DMS 273 treated with DMSO at 0.1 percent for 48 hours (cell line): Measurements from ENCODE around the gene MYH14.

Source experiments
- DNase-seq: peaks from one replicate; lab custom pipeline; 2025; lab: John Stamatoyannopoulos, UW

Gene MYH14

DNA sequence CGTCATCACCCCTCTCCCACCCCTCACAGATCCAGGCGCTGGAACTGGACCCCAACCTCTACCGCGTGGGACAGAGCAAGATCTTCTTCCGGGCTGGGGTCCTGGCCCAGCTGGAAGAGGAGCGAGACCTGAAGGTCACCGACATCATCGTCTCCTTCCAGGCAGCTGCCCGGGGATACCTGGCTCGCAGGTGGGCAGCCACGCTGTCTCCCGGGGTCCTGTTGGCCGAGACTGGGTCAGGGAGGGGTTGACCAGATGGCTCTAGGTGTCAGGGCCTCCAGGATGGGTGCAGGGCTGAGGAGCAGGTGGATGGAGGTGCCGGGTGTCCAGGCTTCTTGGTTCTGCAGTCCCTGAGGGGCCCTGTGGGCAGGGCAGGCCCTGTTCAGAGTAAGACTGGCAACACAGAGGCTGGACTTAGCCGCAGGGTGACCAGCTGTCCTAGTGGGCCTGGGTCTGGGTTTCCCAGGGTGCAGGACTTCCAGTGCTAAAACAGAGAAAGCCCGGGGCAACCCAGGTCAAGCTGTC is 58.1 kb downstream of the MYH14 start:
- no peak for DNase-seq

DNA sequence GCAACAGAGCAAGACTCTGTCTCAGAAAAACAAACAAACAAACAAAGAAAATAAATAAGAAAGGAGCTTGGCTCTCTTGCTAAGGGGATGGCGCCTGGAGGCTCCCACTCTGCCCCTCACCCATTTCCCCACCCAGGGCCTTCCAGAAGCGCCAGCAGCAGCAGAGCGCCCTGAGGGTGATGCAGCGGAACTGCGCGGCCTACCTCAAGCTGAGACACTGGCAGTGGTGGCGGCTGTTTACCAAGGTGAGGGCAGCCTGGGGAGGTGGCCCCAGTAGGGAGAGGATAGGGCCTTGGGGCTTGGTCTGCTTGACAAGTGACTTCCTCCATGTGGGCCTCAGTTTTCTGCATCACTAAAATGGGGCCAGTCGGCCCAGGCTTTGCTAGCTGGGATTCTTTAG is 59.8 kb downstream of the MYH14 start:
- no peak for DNase-seq

DNA sequence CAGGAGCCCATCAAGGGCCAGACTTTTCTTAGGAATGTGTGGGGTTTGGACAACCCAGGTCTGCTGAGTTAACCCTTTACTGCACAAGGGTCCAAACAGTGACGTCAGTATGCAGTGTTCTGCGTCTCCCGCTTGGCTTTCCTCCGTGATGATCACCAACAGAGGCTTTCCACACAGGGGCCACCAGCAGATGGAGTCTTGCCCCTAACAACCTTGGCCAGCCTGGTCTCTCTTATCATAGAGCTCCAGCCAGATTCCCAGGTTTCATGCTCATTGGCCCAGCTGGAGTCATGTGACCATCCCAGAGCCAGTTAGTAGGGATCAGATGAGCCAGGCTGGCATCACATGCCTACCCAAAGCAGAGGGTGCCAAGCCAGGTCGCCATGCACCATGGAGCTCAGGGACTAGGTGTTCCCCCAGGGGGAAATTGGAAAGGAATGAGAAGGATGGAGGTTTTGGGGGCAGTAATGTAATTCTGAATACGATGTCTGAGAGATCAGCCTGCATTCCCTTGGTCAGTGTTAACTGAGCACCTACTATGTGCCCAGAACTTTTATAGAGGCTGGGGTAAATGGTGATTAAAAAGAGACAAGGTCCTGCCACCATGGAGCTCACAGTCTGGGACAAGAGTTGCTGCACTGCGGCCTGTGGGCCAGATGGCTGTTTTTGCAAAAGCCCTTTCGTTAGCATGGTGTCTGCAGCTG is 61.2 kb downstream of the MYH14 start:
- DNase-seq: no peak

DNA sequence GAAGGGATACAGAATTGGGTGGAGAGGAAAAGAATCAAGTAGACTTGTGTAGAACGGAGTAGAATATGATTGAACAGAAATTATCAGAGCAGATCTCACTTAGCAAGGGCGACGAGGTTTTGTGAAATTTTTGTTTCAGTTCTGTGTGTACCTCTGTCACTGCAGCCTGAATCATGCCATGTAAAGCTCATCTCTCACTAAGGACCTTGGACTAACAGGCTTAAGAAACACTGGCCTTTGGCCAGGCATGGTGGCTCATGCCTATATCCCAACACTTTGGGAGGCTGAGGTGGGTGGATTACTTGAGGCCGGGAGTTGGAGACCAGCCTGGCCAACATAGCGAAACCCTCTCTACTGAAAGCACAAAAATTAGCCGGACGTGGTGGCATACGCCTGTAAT is 62.6 kb downstream of the MYH14 start:
- DNase-seq: no peak

DNA sequence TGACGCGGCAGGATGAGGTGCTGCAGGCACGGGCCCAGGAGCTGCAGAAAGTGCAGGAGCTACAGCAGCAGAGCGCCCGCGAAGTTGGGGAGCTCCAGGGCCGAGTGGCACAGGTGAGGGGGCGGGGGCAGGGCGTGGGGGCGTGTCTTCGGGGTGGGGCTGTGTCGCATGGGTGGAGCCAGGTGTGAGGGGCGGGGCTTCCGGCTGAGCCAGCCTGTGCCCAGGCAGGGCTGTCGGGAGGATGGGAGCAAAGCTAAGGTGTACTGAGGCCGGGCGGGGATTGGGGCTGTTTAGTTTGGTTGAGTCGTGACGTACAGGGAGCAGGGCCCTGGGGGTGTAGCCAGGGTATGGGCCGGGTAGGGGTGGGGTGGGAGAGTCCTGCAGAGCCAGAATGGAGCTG is 63.5 kb downstream of the MYH14 start:
- no peak for DNase-seq

DNA sequence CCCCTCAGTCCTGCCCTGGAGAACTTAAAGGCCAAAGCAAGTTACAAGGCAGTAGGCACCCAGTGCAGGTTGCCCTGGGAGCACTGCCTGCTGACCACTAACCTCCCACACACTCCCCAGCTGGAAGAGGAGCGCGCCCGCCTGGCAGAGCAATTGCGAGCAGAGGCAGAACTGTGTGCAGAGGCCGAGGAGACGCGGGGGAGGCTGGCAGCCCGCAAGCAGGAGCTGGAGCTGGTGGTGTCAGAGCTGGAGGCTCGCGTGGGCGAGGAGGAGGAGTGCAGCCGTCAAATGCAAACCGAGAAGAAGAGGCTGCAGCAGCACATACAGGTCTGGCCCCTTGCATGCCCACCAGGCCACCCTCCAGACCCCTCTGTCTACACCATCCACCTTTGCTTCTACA is 64.6 kb downstream of the MYH14 start:
- no peak for DNase-seq

DNA sequence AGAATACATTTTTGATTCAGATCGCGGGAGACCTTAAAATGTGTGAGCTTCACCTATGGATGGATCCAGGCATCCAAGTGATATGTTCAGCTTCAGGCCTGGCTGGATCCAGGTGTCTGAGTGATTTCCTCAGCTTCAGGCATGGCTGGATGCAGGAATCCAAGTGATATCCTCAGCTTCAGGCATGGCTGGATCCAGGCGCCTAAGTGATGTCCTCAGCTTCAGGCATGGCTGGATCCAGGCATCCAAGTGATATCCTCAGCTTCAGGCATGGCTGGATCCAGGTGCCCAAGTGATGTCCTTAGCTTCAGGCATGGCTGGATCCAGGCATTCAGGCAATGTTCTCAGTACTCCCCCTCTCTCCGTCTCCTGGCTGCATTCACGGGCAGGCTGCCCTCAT is 65.1 kb downstream of the MYH14 start:
- DNase-seq: no peak

DNA sequence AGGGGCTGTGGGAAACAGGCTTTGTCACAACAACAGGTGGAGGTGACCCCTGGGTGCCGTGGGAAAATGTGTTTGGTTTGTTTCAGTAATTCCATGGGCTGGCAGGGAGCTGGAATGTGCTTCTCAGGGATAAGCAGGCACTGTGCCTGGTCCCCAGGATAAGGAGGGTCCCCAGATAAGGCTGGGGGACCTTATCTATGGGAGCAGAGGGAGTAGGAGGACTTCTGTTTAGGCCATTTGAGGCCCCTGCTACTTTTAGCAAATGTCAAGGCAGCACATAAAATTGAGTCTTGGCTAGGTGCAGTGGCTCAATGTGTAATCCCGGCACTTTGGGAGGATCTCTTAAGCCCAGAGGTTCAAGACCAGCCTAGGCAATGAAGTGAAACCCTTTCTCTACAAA is 66.2 kb downstream of the MYH14 start:
- no peak for DNase-seq

DNA sequence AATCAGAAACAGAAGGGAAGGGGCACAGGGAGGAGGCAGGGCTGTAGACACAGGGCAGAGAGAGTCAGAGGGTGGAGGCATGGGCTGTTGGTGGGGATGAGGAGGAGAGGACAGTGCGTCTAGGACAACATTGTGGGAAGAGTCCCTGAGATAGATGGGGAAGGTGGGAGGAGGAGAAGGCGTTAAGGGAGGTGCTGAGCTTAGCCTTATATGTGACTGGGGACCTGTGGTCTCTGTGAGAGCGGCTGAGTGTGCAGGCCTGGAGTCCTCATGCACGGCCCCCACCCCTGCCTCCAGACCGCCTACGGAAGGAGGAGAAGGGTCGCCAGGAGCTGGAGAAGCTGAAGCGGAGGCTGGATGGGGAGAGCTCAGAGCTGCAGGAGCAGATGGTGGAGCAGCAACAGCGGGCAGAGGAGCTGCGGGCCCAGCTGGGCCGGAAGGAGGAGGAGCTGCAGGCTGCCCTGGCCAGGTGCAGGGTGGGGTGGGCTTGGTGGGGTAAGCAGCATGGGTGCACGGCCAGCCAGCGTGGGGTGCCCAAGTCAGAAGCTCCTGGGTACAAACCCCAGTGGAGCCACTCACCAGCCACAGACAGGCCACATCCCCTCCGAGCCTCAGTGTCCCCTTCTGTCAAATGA is 69.0 kb downstream of the MYH14 start:
- DNase-seq: no peak

DNA sequence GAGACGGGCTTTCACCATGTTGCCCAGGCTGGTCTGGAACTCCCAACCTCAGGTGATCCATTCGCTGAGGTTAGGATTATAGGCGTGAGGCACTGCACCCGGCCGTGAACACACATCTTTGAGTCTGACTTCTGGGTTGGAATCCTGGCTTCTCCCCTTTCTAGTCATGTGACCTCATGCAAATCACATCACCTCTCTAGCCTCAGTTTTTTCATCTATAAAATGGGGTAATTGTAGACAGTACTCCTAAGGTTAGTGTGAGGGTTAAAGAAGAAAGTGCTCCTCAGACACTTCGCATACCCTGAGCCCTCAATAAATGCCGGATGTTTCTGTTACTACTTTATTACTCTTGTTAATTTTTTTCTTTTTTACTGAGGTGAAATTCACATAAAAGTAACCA is 70.4 kb downstream of the MYH14 start:
- no peak for DNase-seq

DNA sequence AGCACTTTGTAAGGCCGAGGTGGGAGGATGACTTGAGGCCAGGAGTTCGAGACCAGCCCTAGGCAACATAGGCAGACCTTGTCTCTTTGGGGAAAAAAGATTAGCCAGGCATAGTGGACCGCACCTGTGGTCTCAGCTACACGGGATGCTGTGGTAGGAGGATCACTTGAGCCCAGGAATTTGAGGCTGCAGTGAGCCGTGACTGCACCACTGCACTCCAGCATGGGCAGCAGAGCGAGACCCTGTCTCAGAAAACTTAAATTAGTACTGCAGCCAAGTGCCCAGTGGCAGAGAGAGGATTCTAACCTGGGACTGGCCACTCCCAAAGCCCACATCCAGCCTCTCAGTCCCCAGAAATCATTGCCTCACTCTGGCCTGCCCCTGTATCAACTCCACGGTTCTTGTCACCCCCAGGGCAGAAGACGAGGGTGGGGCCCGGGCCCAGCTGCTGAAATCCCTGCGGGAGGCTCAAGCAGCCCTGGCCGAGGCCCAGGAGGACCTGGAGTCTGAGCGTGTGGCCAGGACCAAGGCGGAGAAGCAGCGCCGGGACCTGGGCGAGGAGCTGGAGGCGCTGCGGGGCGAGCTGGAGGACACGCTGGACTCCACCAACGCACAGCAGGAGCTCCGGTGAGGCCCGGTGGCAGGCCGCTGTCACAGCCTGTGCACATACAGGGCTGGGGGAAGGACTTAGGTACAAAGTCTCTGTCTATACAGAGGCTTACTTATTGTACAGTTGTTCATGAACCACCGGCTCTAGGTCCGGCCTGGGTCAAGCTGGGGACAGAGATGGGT is 72.4 kb downstream of the MYH14 start:
- DNase-seq: no peak

DNA sequence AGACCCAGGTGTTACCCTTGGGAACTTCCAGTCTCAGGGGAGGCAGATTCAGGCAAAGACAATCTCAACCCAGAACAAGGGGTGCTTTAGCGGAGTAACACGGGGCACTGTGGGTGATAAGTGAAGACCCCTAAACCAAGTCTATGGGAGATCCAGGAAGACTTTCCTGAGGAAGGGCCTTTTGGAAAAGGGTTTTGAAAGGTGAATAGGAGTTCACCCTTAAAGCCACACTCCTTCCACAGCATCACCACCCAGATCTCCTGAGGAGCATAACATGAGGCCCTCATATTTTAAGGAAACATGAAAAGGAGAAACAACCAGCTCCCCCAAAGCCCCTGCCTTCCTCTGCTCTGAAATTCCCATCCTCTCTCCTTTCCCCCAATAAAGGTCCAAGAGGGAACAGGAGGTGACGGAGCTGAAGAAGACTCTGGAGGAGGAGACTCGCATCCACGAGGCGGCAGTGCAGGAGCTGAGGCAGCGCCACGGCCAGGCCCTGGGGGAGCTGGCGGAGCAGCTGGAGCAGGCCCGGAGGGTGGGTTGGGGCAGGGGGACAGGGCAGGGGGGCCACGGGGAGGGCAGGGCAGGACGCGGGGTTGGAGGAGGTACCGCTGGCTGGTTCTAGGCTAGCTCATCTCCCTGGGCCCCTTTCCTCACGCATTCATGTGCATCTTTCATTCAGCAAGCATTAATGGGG is 73.1 kb downstream of the MYH14 start:
- DNase-seq: no peak

DNA sequence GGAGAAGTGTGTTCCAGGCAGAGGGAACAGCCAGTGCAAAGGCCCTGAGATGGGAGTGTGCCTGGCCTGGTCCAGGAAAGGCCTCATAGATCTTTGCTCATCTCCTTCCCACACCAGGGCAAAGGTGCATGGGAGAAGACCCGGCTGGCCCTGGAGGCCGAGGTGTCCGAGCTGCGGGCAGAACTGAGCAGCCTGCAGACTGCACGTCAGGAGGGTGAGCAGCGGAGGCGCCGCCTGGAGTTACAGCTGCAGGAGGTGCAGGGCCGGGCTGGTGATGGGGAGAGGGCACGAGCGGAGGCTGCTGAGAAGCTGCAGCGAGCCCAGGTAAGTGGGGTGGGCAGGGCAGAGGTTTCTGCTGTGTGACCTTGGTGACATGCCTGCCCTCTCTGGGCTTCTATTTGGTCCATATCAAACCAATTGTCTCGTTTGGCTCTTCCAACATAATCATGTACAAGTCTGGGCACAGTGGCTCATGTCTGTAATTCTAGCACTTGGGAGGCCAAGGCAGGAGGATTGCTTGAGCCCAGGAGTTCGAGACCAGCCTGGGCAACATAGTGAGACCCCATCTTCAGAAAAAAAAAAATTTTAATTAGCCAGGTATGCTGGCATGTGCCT is 74.7 kb downstream of the MYH14 start:
- DNase-seq: no peak

DNA sequence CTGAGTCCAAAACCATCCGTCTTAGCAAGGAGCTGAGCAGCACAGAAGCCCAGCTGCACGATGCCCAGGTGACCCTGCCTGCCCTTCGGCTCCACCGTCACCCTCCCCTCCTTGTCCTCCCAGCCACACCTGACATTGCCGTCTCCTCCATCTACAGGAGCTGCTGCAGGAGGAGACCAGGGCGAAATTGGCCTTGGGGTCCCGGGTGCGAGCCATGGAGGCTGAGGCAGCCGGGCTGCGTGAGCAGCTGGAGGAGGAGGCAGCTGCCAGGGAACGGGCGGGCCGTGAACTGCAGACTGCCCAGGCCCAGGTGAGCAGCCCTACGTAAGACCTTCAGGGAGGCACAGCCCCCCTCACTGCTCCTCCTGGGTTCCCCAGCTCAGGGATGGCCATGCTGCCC is 76.7 kb downstream of the MYH14 start:
- no peak for DNase-seq

DNA sequence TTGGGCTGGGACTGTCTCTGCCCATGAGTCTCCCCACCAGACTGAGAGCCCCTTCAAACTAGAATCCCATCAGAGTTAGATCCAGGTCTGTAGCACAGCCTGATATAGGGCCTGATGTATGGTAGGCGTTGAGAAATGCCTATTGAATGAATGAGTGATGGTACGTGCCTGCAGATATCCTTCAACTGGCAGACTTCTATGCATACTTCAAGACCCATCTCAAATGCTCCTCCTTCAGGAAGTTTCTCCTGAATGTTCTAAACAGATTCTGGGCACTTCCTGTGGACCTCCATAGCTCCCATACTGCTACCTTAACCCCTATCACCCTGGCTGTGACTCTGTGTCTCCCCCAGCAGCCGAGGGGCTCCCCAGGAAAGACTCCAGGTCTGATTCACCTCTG is 77.6 kb downstream of the MYH14 start:
- no peak for DNase-seq

DNA sequence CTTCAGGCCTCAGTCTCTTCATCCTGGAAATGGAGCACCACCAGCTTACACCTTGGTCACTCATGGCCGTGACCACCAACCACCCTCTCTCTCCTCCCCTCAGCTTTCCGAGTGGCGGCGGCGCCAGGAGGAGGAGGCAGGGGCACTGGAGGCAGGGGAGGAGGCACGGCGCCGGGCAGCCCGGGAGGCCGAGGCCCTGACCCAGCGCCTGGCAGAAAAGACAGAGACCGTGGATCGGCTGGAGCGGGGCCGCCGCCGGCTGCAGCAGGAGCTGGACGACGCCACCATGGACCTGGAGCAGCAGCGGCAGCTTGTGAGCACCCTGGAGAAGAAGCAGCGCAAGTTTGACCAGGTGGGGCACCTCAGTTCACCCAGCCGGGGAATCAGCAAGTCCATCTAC is 78.1 kb downstream of the MYH14 start:
- no peak for DNase-seq

DNA sequence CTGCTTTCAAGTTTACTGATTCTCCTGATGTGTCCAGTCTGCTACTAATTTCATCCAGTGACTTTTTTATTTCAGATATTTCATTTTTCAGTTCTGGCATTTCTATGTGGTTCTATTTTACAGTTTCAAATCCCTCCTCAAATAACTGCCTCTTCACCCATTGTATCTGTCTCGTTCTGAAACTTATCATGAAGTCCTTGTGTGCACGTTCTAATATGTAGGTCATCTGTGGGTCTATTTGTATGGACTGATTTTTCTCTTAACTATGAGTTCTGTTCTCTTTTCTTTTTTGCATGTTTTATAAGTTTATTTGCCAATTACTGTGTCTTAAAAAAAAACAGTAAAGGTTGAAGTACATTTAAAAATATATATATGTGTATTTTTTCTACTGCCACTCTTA is 82.4 kb downstream of the MYH14 start:
- DNase-seq: no peak

DNA sequence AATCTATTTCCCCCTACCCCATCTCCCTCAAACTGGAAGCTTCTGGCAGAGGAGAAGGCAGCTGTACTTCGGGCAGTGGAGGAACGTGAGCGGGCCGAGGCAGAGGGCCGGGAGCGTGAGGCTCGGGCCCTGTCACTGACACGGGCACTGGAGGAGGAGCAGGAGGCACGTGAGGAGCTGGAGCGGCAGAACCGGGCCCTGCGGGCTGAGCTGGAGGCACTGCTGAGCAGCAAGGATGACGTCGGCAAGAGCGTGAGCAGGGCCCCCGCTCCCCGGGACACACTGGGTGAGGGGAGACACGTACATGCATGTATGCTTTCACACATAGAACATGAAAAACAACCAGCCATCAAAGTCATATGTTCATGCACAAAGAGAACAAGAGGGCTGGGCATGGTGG is 83.0 kb downstream of the MYH14 start:
- DNase-seq: no peak

DNA sequence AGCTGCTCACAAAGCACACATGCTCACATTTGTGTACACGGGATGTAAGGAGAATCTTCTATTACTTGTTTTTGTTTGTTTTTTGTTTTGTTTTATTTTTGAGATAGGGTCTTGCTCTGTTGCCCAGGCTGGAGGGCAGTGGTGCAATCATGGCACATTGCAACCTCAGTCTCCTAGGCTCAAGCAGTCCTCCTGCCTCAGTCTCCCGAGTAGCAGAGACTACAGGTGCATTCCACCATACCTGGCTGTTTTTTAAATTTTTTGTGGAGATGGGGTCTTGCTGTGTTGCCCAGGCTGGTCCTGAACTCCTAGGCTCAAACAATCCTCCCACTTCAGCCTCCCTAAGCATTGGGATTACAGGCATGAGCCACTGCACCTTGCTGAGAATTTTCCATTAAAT is 83.9 kb downstream of the MYH14 start:
- no peak for DNase-seq

DNA sequence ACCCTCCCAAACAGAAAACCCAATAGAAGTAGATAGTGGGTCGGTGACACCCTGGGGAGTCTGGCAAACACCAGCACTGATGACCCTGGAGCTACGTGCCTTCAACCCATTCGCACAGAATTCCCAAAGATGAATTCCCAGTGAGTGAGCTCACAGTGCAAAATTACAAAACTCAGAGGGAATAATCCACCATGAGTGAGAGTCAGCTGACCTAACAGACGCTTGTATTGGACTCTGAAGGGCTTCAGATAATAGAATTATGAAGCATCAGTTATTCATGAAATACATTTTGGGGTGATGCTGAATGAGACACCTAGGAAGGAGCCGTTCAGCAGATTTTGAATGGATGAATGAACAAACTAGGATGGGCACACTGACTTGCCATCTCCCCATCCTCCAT is 85.5 kb downstream of the MYH14 start:
- no peak for DNase-seq

DNA sequence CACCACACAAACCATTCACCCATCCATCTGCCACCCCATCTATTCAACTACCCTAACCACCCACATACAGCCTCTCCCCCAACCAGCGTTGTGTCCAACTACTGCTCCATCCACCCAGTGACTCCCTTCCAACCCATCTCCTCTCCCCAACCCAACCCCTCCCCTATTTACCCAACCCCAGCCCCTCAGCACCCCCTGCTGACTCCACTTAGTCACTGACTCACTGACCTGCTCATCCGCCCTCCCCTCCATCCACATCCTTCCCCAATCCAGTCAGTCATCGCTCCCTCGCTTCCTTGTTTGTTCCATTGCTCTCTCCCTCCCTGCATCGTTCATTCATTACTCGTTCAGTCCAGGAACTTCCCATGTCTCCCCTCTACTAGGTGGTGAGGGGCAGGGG is 86.6 kb downstream of the MYH14 start:
- no peak for DNase-seq

DNA sequence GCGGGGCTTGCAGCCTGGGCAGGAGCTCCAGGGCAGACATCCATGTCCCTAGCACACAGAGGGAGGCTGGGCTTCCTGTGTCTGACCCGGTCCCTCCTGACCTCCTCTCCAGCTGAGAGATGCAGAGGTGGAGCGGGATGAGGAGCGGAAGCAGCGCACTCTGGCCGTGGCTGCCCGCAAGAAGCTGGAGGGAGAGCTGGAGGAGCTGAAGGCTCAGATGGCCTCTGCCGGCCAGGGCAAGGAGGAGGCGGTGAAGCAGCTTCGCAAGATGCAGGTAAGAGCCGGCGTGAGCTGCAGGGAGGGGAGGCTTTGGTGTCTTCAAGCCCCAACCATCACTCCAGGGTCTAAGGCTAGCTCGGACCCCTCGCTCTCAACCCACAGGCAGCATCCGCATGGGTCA is 87.4 kb downstream of the MYH14 start:
- DNase-seq: no peak
